Measurements from ENCODE around the gene ZBTB47. TPM values are rescaled to one million over a fixed set of nuclear protein-coding genes. Genes with fewer than 3 reads are reported as not detected.

ZBTB47 gene
- total RNA-seq, 1 donor = 41.3 TPM

GRCh38 chr3:42702066-42702951 lies 48.8 kb downstream of the ZBTB47 start, which contains the start of gene HHATL:
Gene HHATL, minus strand, starts transcription at chr3:42702798. Its CDS starts 1,972 bp downstream, at chr3:42700826.
- H4K20me1 ChIP-seq (ENCODE audit: insufficient read depth, low read length) = no peaks in the 10 kb centered on the region
- H3K27ac ChIP-seq (ENCODE audit: low read depth, low read length) = no peak within 1 kb of the TSS
- H3K4me3 ChIP-seq (ENCODE audit: insufficient read depth, low read length) = no peak within 1 kb of the TSS
- peak; percentile 78 for DNase-seq (ENCODE audit: insufficient read length, low spot score, missing footprints)
- no peaks in the 10 kb centered on the region for H3K79me2 ChIP-seq (ENCODE audit: insufficient read depth, low read length)
- H2AFZ ChIP-seq (ENCODE audit: low read length) = no peak within 1 kb of the TSS
- no peaks in the 10 kb centered on the region for H3K4me1 ChIP-seq (ENCODE audit: insufficient read depth, low read length)
- H3K4me2 ChIP-seq (ENCODE audit: insufficient read depth, low read length) = no peak within 1 kb of the TSS
- no peaks in the 10 kb centered on the region for H3K9me3 ChIP-seq (ENCODE audit: low read depth, low read length)
- H3K27me3 ChIP-seq (ENCODE audit: insufficient read depth, low read length) = peaks cover 4% of the 10 kb centered on the region
- TF ChIP-seq CTCF (IDR thresholded peaks at IDR 0.05; ENCODE audit: extremely low read depth, low read depth, low read length) = no peak
- H3K36me3 ChIP-seq (ENCODE audit: insufficient read depth, low read length) = no peaks in the 10 kb centered on the region

- H3K79me2 ChIP-seq (ENCODE audit: insufficient read depth, low read length) = no peaks in the 10 kb centered on the region
- H3K4me2 ChIP-seq (ENCODE audit: insufficient read depth, low read length) = no peak overlapping the region
- TF ChIP-seq CTCF (IDR thresholded peaks at IDR 0.05; ENCODE audit: extremely low read depth, low read depth, low read length) = no peak
- peaks cover 4% of the 10 kb centered on the region for H3K27me3 ChIP-seq (ENCODE audit: insufficient read depth, low read length)
- no peaks in the 10 kb centered on the region for H3K4me1 ChIP-seq (ENCODE audit: insufficient read depth, low read length)
- H2AFZ ChIP-seq (ENCODE audit: low read length) = no peak overlapping the region
- H3K4me3 ChIP-seq (ENCODE audit: insufficient read depth, low read length) = no peak overlapping the region
- H3K36me3 ChIP-seq (ENCODE audit: insufficient read depth, low read length) = no peaks in the 10 kb centered on the region
- no peaks in the 10 kb centered on the region for H4K20me1 ChIP-seq (ENCODE audit: insufficient read depth, low read length)
- H3K9me3 ChIP-seq (ENCODE audit: low read depth, low read length) = no peaks in the 10 kb centered on the region
- no peak overlapping the region for H3K27ac ChIP-seq (ENCODE audit: low read depth, low read length)
- DNase-seq (ENCODE audit: insufficient read length, low spot score, missing footprints) = peak; percentile 91
Observed at GRCh38 chr3:42702982-42703694, 49.6 kb downstream of the ZBTB47 start.

- no peaks in the 10 kb centered on the region for H3K4me1 ChIP-seq (ENCODE audit: insufficient read depth, low read length)
- DNase-seq (ENCODE audit: insufficient read length, low spot score, missing footprints) = peak; percentile 89
- H3K4me2 ChIP-seq (ENCODE audit: insufficient read depth, low read length) = no peak overlapping the region
- TF ChIP-seq CTCF (IDR thresholded peaks at IDR 0.05; ENCODE audit: extremely low read depth, low read depth, low read length) = no peak
- H4K20me1 ChIP-seq (ENCODE audit: insufficient read depth, low read length) = no peaks in the 10 kb centered on the region
- H3K79me2 ChIP-seq (ENCODE audit: insufficient read depth, low read length) = no peaks in the 10 kb centered on the region
- H3K27me3 ChIP-seq (ENCODE audit: insufficient read depth, low read length) = peaks cover 4% of the 10 kb centered on the region
- no peak overlapping the region for H3K4me3 ChIP-seq (ENCODE audit: insufficient read depth, low read length)
- no peak overlapping the region for H2AFZ ChIP-seq (ENCODE audit: low read length)
- no peak overlapping the region for H3K27ac ChIP-seq (ENCODE audit: low read depth, low read length)
- H3K9me3 ChIP-seq (ENCODE audit: low read depth, low read length) = no peaks in the 10 kb centered on the region
- no peaks in the 10 kb centered on the region for H3K36me3 ChIP-seq (ENCODE audit: insufficient read depth, low read length)
Observed at GRCh38 chr3:42703695-42704025, 50.2 kb downstream of the ZBTB47 start.
